ENCODE measurements around the gene REN. TPM values are rescaled to one million over a fixed set of nuclear protein-coding genes. Genes with fewer than 3 reads are reported as not detected.

Gene REN
- total RNA-seq, 1 experiment from 2014 or later: not detected

DNA sequence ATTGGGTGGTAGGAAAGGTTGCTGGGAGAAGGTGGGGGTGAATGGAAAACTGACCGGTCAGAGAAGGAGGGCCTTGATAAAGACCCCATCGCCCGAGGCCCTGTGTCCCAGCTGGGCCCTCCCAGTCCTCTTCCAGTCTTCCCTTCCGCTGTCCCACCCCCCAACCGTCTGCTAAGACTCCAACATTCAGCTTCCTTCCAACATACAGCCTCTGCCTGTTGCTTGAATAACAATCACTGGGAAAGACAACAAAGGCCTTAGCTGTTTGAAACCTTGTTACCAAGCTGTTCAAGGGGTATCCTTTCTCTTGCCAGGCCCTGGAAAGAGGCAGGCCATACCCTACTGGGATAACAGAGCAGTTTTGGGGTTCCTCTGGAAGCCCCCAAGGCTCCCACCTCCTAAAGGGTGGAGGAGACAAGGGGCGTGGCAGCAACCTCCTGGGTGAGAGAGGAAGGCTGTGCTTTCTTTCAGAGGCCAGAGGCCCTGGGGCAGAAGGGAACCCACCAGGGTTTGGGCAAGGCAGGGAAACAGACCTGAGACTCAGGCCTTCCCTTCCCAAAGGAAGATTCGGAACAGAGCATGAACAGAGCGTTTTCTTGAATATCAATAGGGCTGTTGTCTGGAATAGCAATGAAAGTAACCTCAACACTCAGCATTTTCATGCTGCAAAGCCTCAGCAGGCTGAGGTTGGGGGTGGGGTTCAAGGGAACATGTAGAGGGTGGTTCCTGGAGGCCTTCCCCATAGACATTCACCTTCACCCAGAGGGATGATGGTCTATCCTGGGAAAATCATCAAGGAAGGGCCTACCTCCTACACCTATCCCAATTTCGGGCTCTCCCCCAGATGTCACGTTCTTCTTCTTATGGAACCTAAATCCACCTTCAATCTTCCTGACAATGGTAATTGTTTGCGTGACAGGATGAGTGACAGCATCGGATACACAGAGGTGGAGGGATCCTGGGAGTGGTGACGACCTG is 18.4 kb downstream of the REN start:
- Histone ChIP-seq H3K27me3 (replicated peaks; ENCODE audit: control insufficient read depth, insufficient read depth, low read length) (no peaks in the 10 kb centered on the region), H3K4me3 (ENCODE audit: low read depth, low read length) (no peak overlapping the region), H3K36me3 (ENCODE audit: control insufficient read depth, insufficient read depth, low read length) (no peaks in the 10 kb centered on the region; the same call in 1 of the 2 replicates), H3K4me1 (peaks cover 31% of the 10 kb centered on the region), H3K9me3 (no peaks in the 10 kb centered on the region)
- Mint-ChIP-seq H3K4me3 (ENCODE audit: unreplicated experiment) (no peak overlapping the region), H3K27ac (ENCODE audit: unreplicated experiment) (no peak overlapping the region), H3K4me1 (ENCODE audit: low read depth, unreplicated experiment) (peaks cover 16% of the 10 kb centered on the region), H3K9me3 (ENCODE audit: unreplicated experiment) (no peaks in the 10 kb centered on the region), H3K36me3 (ENCODE audit: insufficient read depth, unreplicated experiment) (no peaks in the 10 kb centered on the region), H3K27me3 (ENCODE audit: insufficient read depth, unreplicated experiment) (no peaks in the 10 kb centered on the region)
- CTCF ChIA-PET: interaction anchor here (0.5 kb wide), 1 partner anchor 259 kb away, joined by 3 read pairs; no protein-coding TSS in a partner anchor
- TF ChIP-seq, protein P1, sequence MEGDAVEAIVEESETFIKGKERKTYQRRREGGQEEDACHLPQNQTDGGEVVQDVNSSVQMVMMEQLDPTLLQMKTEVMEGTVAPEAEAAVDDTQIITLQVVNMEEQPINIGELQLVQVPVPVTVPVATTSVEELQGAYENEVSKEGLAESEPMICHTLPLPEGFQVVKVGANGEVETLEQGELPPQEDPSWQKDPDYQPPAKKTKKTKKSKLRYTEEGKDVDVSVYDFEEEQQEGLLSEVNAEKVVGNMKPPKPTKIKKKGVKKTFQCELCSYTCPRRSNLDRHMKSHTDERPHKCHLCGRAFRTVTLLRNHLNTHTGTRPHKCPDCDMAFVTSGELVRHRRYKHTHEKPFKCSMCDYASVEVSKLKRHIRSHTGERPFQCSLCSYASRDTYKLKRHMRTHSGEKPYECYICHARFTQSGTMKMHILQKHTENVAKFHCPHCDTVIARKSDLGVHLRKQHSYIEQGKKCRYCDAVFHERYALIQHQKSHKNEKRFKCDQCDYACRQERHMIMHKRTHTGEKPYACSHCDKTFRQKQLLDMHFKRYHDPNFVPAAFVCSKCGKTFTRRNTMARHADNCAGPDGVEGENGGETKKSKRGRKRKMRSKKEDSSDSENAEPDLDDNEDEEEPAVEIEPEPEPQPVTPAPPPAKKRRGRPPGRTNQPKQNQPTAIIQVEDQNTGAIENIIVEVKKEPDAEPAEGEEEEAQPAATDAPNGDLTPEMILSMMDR (IDR thresholded peaks at IDR 0.05; ENCODE audit: insufficient read depth in 1 of 2, low read depth in 1 of 2, low read length in 1 of 2, severe bottlenecking in 1 of 2, unreplicated experiment in 1 of 2): no peak
- intact Hi-C loops (cut with micrococcal nuclease; ENCODE audit: unreplicated experiment): no loop called here
- POLR2A ChIA-PET: interaction anchor here (0.5 kb wide), 1 partner anchor 11 kb away, joined by 4 read pairs; no protein-coding TSS in a partner anchor
- DNase-seq: no peak
- no TSS peak for BruUV-seq (replicated peaks)

DNA sequence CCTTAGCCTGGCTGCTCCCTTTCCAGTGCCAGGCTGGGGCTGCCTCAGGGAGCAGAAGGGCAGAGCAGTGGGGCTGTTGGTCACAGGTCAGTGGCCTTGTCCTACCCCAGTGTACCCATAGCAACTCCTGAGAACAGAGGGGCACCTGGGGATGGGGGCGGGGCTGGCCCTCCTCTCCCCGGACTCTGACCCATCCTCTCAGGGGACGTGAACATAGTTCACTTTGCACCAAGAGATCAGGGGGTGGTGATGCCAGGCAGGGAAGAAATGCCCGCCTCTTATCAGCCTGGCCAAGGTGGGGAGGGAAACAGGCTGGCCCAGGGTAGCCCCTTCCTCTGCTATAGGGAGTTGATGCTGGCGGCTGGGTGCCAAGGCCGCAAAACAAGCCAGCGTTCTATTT is 19.2 kb downstream of the REN start:
- POLR2A ChIA-PET: no interaction called here

DNA sequence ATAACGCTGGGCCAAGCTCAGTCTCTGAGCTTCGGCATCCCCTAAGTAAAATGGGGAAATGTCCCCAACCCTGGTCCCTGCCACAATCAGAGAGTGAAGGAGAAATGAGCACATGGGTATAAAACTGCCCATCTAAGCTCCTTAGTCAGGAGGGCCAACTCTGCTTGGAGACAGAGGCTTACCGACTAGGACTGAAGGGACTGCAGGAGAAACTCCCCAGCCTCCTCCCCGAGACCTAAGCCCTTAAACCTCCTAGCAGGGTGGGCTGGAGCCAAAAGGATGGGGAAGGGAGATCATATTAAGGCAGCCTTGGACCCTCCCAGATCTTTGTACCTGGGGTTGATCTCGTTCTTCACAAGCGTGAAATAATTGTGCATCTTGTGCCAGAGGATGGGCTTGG is 19.8 kb downstream of the REN start:
- POLR2A ChIA-PET: no interaction called here
- Mint-ChIP-seq H3K9me3 (ENCODE audit: unreplicated experiment) (no peaks in the 10 kb centered on the region), H3K27me3 (ENCODE audit: insufficient read depth, unreplicated experiment) (no peaks in the 10 kb centered on the region), H3K27ac (ENCODE audit: unreplicated experiment) (no peak overlapping the region), H3K4me3 (ENCODE audit: unreplicated experiment) (no peak overlapping the region), H3K4me1 (ENCODE audit: low read depth, unreplicated experiment) (peaks cover 29% of the 10 kb centered on the region), H3K36me3 (ENCODE audit: insufficient read depth, unreplicated experiment) (no peaks in the 10 kb centered on the region)
- H3K4me1 ChIP-seq: peaks cover 40% of the 10 kb centered on the region
- intact Hi-C loops (cut with micrococcal nuclease; ENCODE audit: unreplicated experiment): no loop called here
- TF ChIP-seq, protein P1 (IDR thresholded peaks at IDR 0.05; ENCODE audit: insufficient read depth in 1 of 2, low read depth in 1 of 2, low read length in 1 of 2, severe bottlenecking in 1 of 2, unreplicated experiment in 1 of 2): no peak
- no peaks in the 10 kb centered on the region; the same call in 1 of the 2 replicates for H3K36me3 ChIP-seq (ENCODE audit: control insufficient read depth, insufficient read depth, low read length)
- no peaks in the 10 kb centered on the region for H3K9me3 ChIP-seq
- CTCF ChIA-PET: interaction anchor here (0.5 kb wide), 1 partner anchor 708 kb away, joined by 4 read pairs; no protein-coding TSS in a partner anchor
- H3K4me3 ChIP-seq (ENCODE audit: low read depth, low read length): no peak overlapping the region
- H3K27me3 ChIP-seq (replicated peaks; ENCODE audit: control insufficient read depth, insufficient read depth, low read length): no peaks in the 10 kb centered on the region
- no peak for DNase-seq
- BruUV-seq (replicated peaks): no TSS peak

More for the DNA sequence above, 19.2 kb downstream of the REN start:
- H3K9me3 ChIP-seq: no peaks in the 10 kb centered on the region
- H3K4me1 ChIP-seq: peaks cover 34% of the 10 kb centered on the region
- Mint-ChIP-seq H3K27me3 (ENCODE audit: insufficient read depth, unreplicated experiment) (no peaks in the 10 kb centered on the region), H3K36me3 (ENCODE audit: insufficient read depth, unreplicated experiment) (no peaks in the 10 kb centered on the region), H3K27ac (ENCODE audit: unreplicated experiment) (no peak overlapping the region), H3K4me1 (ENCODE audit: low read depth, unreplicated experiment) (peaks cover 22% of the 10 kb centered on the region), H3K9me3 (ENCODE audit: unreplicated experiment) (no peaks in the 10 kb centered on the region), H3K4me3 (ENCODE audit: unreplicated experiment) (no peak overlapping the region)
- no peak overlapping the region for H3K4me3 ChIP-seq (ENCODE audit: low read depth, low read length)
- DNase-seq: no peak
- no peaks in the 10 kb centered on the region for H3K27me3 ChIP-seq (replicated peaks; ENCODE audit: control insufficient read depth, insufficient read depth, low read length)
- intact Hi-C loops (cut with micrococcal nuclease; ENCODE audit: unreplicated experiment): no loop called here
- H3K36me3 ChIP-seq (ENCODE audit: control insufficient read depth, insufficient read depth, low read length): no peaks in the 10 kb centered on the region; the same call in 1 of the 2 replicates
- BruUV-seq (replicated peaks): no TSS peak
- CTCF ChIA-PET: no interaction called here
- TF ChIP-seq, protein P1 (IDR thresholded peaks at IDR 0.05; ENCODE audit: insufficient read depth in 1 of 2, low read depth in 1 of 2, low read length in 1 of 2, severe bottlenecking in 1 of 2, unreplicated experiment in 1 of 2): no peak

Measured in Caco-2 (cell line).